Ishikawa (cell line): ENCODE data around the gene EHD1.

Experiments
- CEBPB ChIP-seq: IDR thresholded peaks from 2 replicates; pipeline ENCODE4 v1.6.1; 2012
- CREB1 ChIP-seq: IDR thresholded peaks from 2 replicates; pipeline ENCODE4 v1.6.1; 2012; ENCODE audit warnings: low read depth
- EGR1 ChIP-seq: IDR thresholded peaks from 2 replicates; pipeline ENCODE4 v1.6.1; 2012
- EP300 ChIP-seq: IDR thresholded peaks from 2 replicates; pipeline ENCODE4 v1.6.1; 2012; ENCODE audit warnings: borderline replicate concordance
- FOXM1 ChIP-seq: IDR thresholded peaks from 2 replicates; pipeline ENCODE4 v1.6.1; 2012; ENCODE audit warnings: low read depth, borderline replicate concordance
- MAX ChIP-seq: IDR thresholded peaks from 2 replicates; pipeline ENCODE4 v1.6.1; 2012
- NFIC ChIP-seq: IDR thresholded peaks from 2 replicates; pipeline ENCODE4 v1.6.1; 2012
- RAD21 ChIP-seq: IDR thresholded peaks from 2 replicates; pipeline ENCODE4 v1.6.1; 2012; ENCODE audit warnings: low read depth
- REST ChIP-seq: IDR thresholded peaks from 2 replicates; pipeline ENCODE4 v1.6.1; 2012; ENCODE audit warnings: low read depth, mild to moderate bottlenecking
- TAF1 ChIP-seq: IDR thresholded peaks from 2 replicates; pipeline ENCODE4 v1.6.1; 2012; ENCODE audit warnings: low read depth, mild to moderate bottlenecking
- TCF12 ChIP-seq: IDR thresholded peaks from 2 replicates; pipeline ENCODE4 v1.6.1; 2012; ENCODE audit warnings: low read depth
- TEAD4 ChIP-seq: IDR thresholded peaks from 2 replicates; pipeline ENCODE4 v1.6.1; 2012
- USF1 ChIP-seq: IDR thresholded peaks from 2 replicates; pipeline ENCODE4 v1.6.1; 2012
- YY1 ChIP-seq: IDR thresholded peaks from 2 replicates; pipeline ENCODE4 v1.6.1; 2012; ENCODE audit warnings: low read depth
- ZBTB7A ChIP-seq: IDR thresholded peaks from 2 replicates; pipeline ENCODE4 v1.6.1; 2012; ENCODE audit warnings: low read depth

Gene EHD1

GRCh38 chr11:64880240-64881001 is 2.0 kb upstream of the EHD1 start:
- TF ChIP-seq TAF1 (no peak), REST (no peak), CREB1 (no peak)

DNA sequence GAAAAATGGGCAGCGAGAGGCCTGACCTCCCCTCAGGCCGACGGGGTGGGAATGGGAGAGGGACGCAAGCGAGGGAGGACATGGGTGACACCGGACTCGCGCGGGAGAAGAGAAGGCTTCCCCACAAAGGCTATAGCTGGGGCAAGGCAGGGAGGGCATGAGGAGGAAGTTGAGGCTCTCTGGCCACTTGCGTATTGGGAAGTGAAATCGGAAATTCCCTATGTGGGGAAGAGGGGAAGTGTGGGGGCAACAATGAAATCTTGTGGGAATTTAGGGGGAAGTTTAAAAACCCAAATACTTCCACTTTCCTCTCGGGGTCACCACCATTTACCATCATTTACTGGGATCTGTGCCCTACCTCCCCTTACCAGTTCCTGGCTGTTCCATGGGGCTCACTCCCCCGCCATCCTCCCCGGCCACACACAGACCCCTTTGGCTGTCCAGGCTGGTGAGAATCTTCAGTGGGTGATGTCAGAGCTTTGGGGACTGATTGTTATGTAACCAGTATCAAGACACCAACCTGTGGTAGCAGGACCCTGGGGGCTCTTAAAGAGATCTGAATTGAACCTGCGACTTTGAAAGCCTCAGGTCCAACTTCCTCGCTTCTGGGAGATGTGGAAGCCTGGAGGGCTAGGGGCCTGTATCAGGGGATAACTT is 951 bp upstream of the EHD1 start:
- no peak for TF ChIP-seq TCF12
- no peak for TF ChIP-seq TEAD4
- TF ChIP-seq USF1, result no peak
- no peak for TF ChIP-seq YY1

- no peak for TF ChIP-seq TCF12
- TF ChIP-seq CEBPB, result no peak
- TF ChIP-seq TEAD4, result no peak
- TF ChIP-seq ZBTB7A, result 0 out of 2 replicates have a peak, but pooled peaks have one; percentile 26
- no peak for TF ChIP-seq TAF1
- no peak for TF ChIP-seq CREB1
These were observed 263 bp downstream of the EHD1 start for GRCh38 chr11:64878223-64878493.

GRCh38 chr11:64877390-64878222 is 815 bp downstream of the EHD1 start:
- no peak for TF ChIP-seq USF1
- TF ChIP-seq ZBTB7A, result peak; percentile 82; the same call in 1 of the 2 replicates
- no peak for TF ChIP-seq EP300

- TF ChIP-seq EGR1, result no peak
- TF ChIP-seq TAF1, result no peak; the same call in 1 of the 2 replicates
- TF ChIP-seq REST, result no peak
- no peak for TF ChIP-seq CREB1
- peak; percentile 62 for TF ChIP-seq TCF12
- TF ChIP-seq MAX, result peak; percentile 62
- 0 out of 2 replicates have a peak, but pooled peaks have one; percentile 1 for TF ChIP-seq YY1
- no peak for TF ChIP-seq FOXM1
- no peak for TF ChIP-seq ZBTB7A
- TF ChIP-seq NFIC, result no peak; the same call in 1 of the 2 replicates
- peak; percentile 0; the same call in 1 of the 2 replicates for TF ChIP-seq RAD21
- TF ChIP-seq USF1, result no peak
- TF ChIP-seq CEBPB, result no peak
- peak; percentile 88 for TF ChIP-seq TEAD4
- TF ChIP-seq EP300, result peak; percentile 52; the same call in 1 of the 2 replicates
These were observed 1.5 kb downstream of the EHD1 start for GRCh38 chr11:64876835-64877341.
